ACHN (cell line): ENCODE results near the gene RAD51B.
A peak's percentile ranks its signal among the peaks of the same experiment; 100 is the strongest.

Experiments
- DNase-seq: peaks from one replicate; pipeline ENCODE4 v3.0.0-alpha.2; 2015
- in situ Hi-C: cut with HindIII; loops from 2 replicates; pipeline ENCODE4 v1.10.0; 2017; ENCODE audit warnings: low sequenced_read_pairs, low pct_ligation_motif_present, low pct_unique_long_range_greater_than_20kb

RAD51B gene

GRCh38 chr14:68235011-68235410 lies 415.4 kb downstream of the RAD51B start:
- in situ Hi-C loops = no loop called here
- no peak for DNase-seq

DNA sequence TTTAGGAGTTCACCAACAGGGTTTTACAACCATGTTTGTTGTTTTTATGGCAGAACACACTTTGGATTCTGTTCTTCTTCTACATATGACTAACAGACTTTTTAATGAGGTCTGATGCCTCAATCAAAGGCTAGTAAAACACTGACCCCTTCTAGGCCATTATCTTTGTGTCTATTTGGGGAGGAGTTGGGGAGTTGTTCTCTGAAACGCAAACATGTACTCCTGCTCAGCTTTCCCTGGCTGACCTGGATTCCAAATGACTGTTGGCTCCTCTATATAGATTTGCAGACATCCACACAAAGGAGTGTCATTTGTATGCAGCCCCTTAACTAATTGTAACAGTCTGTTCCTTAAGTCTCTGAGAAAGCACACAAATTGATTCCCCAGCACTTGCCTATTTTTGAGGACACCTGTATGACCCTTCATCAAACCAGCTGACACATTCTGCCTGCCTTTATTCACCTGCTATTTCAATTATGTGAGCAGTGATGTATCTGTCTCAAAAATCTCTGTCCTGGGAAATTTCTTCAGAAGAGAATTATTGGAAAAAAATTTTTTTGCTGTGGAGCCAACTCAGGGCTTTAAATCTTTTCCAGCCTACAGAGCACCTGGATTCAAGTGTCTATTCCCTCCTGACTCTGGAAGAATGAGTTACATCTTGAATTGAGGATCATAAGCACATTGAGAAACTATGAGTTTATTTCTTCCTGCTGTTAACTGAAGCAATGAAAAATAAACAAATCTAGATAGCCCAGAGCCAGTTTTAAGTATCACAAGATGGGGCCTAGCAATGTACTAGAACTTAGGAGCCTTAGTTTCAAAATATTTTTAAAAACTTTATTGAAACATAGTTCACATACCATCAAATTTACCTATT lies 417.2 kb downstream of the RAD51B start:
- in situ Hi-C loops = no loop called here
- DNase-seq = no peak

- DNase-seq = no peak
- in situ Hi-C loops = no loop called here
Observed at GRCh38 chr14:68238551-68238950, 419.0 kb downstream of the RAD51B start.

GRCh38 chr14:68238976-68239375 lies 419.4 kb downstream of the RAD51B start:
- DNase-seq = no peak
- in situ Hi-C loops = no loop called here

DNA sequence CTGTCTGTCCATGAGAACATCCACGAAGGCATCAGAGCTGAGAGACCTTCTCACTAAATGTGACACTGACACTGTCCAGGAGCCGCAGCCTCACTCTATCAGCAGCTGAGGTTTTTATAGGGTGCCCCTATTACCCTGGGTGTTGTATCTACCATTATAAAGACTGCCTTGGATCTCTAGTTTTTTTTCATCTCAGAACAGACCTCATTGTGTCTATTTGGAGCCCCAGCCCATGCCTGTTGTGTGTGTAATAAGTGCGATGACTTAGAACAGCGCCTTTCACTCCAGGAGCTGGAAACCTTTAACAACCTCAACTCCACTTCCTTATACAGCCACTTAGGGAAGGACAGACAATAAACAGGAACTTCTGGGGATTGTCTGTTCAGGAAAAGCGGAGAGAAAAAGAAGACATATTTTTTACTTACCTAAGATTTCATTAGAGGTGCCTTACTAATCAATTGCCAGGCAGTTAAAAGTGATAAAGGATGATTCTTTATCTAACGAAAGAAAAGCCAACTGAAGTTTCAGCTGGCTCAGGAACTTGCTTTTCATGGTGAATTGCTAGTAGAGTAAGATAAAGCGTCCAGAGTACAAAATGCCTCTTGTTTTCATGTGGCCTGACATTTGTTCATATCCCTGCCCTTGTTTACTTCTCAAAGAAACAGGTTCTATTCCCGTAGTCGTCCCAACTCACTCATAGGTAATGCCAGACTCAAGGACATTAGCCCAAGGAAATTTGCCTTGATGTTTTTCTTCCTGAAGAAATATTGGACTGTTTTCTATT lies 420.6 kb downstream of the RAD51B start:
- no peak for DNase-seq
- in situ Hi-C loops = no loop called here

DNA sequence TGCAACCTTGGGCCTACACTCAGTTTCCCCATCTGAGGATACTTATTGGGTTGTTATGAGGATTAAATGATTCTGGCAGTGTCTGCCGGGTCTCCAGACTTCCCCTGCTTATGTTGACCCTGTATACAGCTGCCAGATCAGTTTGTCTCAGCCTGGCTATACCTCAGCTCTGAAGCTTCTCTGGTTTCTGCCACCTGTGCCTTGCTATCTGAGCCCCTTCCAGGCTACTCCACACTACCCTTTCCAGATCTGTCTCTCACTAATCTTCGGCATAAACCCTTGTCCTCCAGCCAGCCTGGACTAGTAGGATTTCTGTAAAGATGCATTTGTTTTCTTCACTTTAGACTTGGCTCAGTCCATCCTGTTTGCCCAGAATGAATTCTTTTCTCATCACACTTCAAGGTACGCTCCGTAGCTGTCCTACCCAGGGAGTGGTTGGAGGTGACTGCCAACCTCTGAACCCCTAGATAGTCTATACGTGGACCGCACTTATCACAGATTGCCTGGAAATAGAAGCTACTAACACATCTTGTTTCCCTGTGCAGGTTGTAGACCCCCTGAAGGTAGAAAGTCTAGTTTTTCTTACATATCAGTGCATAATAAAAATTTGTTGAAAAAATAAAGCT lies 422.4 kb downstream of the RAD51B start:
- in situ Hi-C loops = no loop called here
- DNase-seq = no peak

GRCh38 chr14:68243450-68244010 lies 424.0 kb downstream of the RAD51B start:
- in situ Hi-C loops = no loop called here
- no peak for DNase-seq

DNA sequence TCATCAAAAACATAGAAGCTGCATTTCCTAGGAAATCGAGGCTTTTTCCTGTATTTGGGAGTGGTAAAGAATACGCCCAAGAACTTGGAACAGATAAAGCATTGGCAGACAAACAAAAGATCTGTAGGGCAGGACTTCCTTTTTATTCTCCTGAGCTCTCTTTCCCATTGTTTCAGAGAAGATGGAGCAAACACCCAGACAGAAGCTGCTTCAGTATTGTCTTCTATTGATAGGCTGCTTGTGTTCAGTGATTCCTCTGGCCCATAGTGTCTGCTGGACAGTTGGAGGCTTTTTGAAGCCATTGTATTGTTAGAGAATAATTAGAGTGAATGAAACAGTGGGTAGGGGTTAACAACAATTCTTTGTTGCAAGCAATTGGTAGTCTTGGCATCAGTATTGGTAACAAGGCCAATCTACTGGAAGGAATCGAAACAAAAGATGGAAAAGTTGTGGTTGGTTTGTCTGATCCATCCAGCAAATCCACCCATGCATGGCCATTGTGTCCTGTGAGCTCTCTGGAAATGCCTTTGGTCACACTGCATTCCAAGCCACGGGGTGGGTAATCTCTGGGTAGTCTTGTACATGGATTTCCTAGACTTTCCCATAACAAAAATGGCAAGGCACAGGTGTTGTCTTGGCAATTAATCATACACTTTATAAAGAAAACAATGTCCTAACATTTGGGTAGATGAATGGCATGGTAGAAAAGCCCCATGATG lies 424.8 kb downstream of the RAD51B start:
- peak; percentile 30 for DNase-seq
- in situ Hi-C loops = no loop called here

- in situ Hi-C loops = no loop called here
- DNase-seq = no peak
Observed at GRCh38 chr14:68245146-68246073, 425.8 kb downstream of the RAD51B start.

GRCh38 chr14:68246074-68246785 lies 426.7 kb downstream of the RAD51B start:
- no peak for DNase-seq
- in situ Hi-C loops = no loop called here

DNA sequence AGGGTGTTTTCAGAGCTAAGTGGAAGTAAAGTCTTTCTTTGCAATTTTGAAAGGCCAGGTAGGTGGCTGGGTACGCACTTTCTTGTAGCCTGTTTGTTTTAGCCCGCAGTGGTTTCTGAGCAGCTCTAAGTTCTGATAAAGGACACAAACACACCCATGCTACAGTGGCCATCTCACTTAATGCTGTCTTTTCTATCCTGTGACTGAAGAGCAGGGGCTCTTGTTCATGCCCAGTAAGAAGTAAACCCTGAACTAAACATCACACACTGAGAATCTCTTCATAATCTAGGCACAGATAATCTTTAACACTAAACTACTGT lies 427.2 kb downstream of the RAD51B start:
- in situ Hi-C loops = no loop called here
- no peak for DNase-seq

GRCh38 chr14:68247274-68247673 lies 427.7 kb downstream of the RAD51B start:
- no peak for DNase-seq
- in situ Hi-C loops = no loop called here

GRCh38 chr14:68247676-68248268 lies 428.2 kb downstream of the RAD51B start:
- in situ Hi-C loops = no loop called here
- DNase-seq = no peak

GRCh38 chr14:68248481-68249255 lies 429.1 kb downstream of the RAD51B start:
- in situ Hi-C loops = no loop called here
- peak; percentile 73 for DNase-seq

GRCh38 chr14:68249661-68250451 lies 430.3 kb downstream of the RAD51B start:
- DNase-seq = no peak
- in situ Hi-C loops = no loop called here
